HS-5 (cell line): ENCODE results near the gene DGKB.

Experiments
- DNase-seq: peaks from one replicate; pipeline ENCODE4 v3.0.0-alpha.2; 2012; ENCODE audit warnings: low read depth

The DGKB gene

DNA sequence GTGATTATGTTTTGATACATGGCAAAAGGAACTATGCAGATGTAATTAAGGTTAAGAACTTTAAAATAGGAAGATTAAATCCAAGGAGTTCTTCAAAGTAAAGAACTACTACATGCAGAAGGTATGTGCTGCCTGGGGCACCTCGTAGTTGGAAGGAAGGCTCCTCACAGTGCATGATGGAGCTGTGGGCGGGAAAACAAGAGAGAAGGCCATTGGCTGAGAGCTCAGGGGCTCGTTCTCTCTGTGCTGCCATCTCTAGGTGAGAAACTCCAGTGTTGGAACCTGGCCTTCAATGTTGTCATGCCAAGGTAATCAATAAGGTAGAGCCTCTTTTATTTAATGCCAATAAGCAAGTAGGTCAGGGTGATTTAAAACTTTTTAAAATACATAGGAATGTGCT is 521.7 kb downstream of the DGKB start:
- DNase-seq, result no peak

DNA sequence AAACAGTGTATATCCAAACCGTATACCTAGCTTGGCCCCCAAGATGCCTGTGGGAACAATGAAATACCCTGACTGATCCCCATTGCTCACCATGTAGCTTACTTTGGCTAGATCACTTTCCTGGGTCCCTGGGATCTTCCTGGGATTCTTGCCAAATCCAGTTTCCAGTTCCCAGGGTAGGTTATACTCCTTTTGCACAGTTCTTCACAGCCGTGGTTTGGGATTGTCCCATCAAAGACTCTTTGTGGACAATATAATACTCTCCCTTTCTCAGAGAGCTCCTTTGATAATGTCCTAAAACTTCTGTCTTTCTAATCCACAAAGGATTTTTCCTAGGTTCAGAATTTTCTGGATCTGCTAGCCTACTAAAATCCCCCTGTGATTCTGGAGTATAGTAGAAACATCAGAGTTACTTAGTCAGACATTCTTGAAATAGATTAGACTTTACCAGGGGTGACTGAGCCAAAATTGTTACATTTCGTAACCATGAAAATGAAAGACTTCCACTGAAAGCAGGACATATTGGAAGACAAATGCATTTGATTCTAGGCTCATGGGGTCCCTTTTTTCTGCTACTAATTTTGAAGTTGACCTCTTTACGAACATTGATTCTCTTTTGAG is 524.8 kb downstream of the DGKB start:
- DNase-seq, result peak; percentile 92

DNA sequence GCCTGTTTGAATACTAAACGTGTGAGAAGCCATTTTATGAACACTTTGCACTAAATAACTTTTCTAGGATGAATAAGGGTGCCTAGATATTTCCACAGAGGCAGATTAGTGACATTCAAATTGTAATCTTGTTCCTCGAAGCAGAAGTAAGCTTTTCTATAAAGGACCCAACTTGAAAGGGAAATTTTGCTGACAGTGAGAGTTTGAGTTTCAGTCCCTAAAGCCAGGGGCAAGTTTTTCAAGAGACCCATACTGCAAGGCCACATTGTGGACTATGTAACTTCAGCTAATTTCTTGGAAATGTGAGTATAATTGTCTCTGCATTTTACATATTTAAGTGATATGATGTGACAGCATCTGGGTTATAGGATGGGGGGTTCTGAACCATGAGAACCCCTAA is 525.8 kb downstream of the DGKB start:
- no peak for DNase-seq

DNA sequence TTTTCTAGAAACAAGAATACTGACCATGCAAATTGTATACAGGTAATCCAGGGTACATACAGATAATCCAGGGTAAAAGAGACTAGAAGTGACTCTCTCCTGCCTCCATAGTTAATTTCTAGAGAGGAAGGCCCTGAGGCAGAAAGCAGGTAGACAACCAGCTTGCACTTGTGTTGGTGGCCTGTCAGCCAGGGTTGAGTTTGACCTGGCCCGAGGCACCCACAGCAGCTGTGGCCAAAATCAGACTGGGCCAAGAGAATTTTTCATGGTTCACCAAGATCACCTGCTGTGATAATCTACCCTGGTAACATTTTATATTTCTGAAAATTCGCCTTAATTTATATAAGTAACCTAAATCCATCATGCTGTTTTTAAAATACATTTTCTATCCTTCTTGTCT is 526.6 kb downstream of the DGKB start:
- no peak for DNase-seq

DNA sequence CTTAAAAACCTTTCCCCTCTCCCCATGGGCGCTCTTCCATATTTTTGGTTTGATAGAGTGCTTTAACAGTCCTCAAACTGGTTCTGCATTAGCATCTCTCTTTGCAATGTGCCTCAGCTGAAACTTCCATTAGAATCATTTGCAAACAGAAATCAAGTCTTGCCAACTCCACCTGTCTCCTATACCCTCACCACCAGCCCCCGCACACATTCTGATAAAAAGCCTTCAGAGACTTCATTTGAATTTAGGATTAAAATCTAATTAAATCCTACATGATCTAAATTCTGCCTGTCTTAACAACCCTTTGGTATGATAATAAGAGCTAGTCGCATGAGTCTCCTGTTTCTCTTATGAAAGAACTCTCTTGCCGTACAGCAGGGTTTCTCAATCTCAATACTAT is 528.2 kb downstream of the DGKB start:
- no peak for DNase-seq

DNA sequence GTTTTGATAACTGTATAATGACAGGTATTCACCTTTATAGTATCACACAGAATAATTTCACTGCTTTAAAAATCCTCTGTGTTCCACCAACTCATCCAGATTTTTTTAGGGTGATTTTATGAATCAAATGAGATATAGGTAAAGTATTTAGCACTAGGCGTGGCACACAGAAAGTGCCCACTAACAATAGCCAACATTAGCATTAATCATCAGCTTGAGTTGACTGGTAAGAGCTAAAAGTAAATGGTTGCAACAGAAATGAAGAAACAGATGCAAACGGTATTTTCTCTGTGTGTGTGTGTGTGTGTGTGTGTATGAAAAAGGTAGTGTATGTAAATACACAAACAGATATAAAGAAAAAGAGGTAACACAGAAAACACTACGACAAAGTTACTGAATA is 534.3 kb downstream of the DGKB start:
- DNase-seq, result no peak

DNA sequence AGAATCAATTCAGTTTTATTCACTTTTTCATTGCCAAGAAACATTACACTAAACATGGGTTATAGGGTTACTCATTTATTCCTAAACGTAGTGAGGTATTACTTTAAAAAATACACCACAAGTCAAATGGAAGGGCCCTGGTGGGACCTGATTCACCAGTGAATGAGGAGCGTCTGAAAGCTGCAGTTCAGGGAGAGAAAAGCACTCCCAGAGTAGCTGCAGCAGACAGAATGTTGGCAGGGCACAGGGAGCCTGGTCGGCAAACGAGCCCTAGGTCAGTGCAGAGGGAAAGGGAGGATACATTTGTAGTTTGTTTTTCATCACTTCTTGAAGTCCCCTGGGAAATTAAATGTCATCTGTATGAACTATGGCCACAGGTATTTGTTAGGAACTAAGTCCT is 551.4 kb downstream of the DGKB start:
- DNase-seq, result no peak

DNA sequence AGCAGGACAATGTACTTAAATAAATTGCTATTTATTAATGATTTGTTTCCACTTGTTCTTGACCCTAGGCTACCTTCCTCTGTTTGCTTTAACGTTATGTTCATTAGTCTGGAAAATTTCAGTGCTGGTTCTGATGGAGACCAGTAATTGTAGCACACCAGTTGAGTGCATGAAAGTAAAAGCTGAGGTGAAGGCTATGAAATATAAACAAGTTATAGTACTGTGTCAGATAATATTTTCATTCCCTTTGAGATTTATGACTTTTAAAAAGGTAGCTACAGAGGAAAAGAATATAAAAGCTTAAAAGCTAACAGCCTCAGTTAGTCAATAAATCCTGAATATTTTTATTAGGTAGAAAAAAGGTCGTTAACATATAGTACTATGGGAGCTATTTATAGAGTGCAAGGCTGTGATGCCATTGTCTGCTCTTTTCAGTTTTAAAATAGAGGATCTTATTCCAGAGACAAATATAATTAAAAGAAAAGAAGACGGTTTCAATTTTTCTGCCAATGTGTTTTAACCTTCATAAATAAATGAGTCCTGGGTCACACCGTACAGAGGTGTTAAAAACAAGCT is 561.3 kb downstream of the DGKB start:
- no peak for DNase-seq

DNA sequence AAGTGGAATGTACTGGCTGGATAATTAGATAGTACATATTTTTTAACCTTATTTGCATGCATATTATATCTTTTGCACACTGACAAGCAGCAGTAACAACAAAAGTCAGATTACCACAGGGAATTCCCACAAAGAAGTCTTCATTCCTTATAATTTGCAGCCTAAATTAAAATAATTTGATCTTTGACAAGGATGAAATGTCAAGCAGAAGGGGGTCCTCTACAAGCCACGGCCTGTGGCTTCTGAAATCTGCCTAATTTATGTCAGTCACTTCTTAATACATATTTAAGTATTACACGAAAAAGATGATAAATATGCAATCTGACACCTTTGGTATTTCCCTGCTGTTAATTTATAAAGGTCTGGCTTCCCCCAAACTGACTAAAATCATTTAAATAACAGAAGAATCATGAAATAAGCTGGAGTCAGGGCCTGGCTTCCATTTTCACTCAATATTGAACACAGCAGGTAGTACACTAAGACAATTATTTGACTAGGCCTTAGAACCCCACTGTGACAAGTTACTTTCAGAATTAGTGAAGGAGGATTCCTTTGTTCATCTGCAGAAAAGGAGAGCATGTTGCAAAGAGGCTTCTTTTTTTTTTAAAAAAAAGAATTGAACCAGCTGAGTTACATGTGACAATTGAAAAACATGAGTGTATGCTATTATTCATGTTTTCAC is 562.0 kb downstream of the DGKB start:
- DNase-seq, result no peak

DNA sequence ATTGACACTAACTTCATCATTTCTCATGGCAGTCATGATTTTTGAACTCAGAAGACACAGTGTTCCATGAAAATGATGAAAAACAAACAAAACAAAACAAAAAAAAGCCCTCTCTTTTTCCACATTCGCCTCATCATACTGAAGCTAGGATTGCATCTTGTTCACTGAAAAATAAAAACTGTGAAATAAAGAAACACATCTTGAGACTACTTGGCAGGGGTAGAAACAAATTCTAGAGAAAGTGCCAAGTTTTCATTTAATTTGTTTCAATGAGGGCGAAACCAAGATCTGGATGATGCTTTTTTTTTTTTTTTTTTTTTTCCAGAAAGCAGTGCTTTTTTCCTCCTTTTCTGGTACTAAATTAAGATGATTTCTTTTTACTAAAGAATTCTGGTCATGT is 562.7 kb downstream of the DGKB start:
- DNase-seq, result no peak

DNA sequence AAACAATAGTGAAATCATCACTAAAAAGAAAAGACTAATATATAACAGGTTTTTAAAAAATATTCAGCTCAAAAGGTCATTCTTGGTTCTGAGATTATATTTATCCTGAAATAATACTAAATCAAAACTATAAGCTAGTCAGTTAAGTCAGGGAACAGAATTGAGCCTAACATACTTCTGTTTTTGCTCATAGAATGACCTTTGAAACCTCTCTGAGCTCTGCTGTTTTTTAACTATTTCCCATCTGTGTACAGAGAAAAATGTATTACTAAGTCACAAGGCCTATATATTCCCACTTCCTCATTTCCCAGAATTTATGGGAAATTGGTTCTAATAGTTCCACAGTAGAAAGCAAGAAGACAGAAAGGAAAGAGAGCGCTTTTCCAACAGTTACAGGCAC is 566.3 kb downstream of the DGKB start:
- DNase-seq, result no peak

DNA sequence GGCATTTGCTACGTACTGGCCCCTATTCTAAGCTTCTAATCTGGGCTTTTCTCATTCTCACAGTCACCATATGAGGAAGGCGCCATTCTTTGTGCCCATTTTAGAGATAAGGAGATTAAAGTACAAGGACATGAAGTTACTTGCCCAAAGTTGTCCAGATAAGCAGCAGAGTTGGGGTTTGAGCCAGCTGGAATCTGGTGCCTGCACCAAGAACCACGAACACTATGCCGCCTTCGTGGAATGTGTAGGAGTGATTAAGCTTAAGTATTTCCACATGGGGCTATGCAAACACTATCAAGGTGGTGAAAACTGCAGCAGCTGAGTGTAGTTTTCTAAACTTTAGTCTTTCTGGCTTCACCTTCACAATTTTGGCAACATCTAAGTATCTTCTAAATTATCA is 570.4 kb downstream of the DGKB start:
- peak; percentile 56 for DNase-seq

DNA sequence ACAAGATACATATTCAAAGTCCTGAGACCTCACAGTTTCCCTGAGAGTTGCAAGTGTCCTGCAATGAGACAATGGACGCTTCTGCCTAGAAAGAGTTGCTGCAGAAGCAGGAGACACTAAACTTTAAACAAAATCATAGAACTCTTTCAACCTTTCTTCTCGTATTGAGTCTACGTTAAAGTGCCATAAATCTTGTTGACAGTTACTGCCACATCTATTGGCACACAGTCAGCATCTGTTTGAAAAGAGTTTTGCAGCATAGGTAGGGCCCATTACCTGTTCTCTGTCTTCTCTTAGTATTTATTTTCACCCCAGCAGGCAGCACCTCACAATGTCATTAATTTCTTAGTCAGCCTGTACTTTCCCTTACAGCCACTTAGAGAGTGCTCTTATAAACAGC is 577.8 kb downstream of the DGKB start:
- no peak for DNase-seq

DNA sequence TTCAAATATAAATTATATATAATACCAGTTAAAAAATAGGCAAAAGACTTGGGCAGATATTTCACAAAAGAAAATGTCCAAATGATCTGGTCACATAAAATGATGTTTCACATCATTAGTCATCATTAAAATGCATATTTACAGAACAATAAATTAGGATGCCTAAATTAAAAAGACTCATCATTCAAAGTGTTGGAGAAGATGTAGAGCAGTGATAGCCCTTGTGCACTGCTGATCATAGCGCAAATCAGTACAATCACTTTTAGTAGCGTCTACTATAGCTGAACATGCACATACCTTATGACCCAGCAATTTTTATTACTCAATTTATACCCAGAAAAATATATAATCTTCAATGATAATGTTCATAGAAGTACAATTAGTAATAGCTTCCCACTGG is 579.8 kb downstream of the DGKB start:
- no peak for DNase-seq

DNA sequence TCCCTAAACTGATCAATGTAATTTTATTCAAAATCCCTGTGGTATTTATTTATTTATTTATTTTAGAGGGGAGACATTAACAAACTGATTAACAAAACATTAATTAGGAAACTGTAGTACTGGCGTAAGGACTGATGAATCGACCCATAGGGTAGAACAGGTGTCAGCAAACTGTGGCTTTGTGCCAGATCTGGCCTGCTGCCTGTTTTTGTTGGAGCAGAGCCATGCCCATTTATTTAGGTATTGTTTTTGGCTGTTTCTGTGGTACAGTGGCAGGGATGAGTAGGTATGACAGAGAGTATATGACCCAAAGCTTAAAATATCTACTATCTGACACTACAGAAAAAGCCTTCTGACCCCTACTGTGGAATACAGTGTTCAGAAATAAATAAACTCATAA is 580.6 kb downstream of the DGKB start:
- no peak for DNase-seq

DNA sequence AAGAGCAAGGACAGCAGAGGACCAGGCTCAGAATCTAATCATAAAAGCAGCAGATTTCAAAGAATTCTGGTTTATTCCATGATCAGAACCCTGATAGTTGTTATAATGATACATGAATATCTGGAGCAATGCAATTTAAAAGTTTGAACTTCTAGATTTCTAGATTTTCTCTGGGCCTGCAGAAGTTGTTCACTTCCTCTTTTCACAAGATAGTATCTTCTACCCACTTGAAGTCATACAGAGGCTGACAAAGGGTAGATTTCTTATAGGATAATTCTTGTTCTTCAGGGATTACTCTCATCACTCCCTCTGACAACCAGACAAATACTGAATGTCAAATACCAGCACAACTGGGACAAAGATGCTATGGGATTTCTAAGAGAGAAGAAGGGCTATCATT is 593.1 kb downstream of the DGKB start:
- DNase-seq, result no peak

DNA sequence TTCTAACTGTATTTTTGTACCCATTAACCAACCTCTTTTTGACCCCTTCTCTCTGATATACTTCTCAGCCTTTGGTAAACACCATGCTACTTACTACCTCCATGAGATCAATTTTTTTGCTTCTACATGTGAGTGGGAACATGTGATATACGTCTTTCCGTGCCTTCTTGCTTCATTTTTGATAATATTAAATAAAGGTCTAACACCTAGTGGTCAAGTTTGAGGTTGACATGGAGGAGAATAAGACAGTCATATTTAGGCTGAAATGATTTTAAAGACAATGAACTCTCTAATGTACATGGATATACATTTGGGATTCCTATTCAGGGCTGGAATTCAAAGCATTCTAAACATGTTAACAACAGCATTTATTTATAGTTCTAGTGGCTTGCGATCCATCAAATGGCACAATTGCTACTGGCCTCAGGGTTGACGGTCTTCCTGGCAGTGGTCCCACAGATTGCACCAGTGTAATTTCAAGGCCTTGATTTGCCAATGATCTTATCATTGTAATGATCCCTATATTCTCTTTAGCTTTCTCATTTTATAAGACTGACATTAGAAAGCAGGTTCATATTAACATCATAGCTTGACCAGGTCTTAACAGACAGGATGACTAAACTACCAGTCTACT is 597.2 kb downstream of the DGKB start:
- DNase-seq, result peak; percentile 9

DNA sequence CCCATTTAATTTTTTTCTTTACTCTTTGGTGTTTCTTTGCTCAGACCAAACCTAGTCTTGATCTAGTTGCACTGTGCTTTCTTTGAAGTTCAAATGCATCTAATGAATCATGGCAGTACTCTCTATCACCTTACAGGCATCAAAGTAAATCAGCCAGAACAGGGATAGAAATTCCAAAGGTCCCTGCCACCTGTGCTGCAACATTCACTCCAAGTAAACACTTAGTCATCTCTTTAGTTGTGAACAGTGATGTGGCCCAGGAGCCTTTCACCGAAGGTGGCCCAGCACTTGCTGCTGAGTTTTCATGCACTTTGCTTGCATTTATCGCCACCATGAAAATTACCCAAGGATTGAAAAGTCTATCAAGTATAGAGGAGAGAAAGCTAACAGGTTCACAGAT is 599.0 kb downstream of the DGKB start:
- no peak for DNase-seq

DNA sequence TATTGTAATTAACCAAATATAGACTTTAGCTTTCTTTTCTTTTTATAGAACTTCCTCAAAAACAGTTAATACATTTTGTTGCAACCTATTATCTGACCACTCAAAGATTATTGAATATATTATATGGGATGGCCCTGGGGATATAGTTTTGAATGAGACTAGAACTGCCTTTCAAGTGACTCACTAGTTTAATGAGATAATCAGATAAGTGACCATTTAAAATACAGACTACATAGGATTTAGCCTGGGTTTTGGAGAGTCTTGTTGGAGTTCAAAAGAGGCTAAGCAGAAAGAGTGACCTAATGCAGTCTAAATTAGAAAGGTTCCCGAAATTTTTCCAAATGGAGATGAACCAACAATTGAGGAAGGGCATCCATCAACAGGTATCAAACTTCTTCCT is 607.9 kb downstream of the DGKB start:
- DNase-seq, result no peak

DNA sequence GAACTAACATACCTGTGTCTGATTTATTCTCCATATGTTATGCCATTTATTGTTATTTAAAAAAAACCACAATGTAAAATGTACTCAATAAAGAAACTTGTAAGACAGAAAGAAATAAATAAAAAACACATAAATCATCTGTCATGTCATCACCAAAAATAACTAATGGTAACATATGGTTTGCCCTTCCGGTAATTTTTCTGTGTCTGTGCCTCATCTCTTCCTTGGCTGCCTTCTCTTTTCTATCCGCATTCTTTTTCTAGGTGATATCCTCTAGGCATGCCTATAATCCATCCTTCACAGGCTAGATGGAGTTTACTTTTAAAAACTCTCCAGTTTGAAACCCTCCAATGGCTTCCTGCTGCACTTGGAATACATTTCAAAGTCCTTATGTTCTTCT is 609.1 kb downstream of the DGKB start:
- DNase-seq, result no peak

DNA sequence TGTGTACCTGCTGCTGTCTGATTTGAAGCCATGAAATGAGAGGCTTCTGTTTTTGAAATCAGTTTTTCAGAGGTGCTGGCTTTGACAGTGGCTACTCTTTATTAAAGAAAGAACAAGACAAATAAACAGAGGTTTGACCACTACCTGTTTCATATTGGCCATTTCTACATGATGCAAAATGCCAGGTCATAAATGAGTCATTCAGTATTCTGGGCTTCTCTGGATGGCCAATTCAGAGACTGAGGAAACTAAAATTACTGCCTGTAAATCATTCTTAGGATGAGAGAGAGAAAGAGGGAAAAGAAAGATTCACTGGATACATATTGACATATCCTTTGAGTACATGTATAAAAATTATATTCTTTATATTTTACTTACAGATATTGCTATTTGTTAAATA is 609.8 kb downstream of the DGKB start:
- no peak for DNase-seq

DNA sequence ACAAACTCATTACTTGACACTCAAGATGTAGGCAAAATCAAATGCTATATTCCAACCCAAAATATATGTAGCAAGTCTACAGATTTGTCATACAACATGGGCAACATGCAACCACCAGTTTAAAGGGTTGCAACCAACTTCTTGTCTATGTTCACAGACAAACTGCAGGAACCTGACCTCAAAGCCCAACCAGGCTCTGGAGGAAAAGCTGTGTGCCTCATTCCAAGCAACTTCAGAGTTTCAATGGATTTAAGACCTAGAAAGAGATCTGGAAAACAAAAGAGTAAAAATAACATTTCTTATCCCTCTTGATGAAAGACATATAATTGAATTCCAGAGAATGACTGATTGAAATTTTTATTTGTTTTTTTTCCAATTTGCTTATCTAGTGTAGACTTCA is 612.6 kb downstream of the DGKB start:
- no peak for DNase-seq

DNA sequence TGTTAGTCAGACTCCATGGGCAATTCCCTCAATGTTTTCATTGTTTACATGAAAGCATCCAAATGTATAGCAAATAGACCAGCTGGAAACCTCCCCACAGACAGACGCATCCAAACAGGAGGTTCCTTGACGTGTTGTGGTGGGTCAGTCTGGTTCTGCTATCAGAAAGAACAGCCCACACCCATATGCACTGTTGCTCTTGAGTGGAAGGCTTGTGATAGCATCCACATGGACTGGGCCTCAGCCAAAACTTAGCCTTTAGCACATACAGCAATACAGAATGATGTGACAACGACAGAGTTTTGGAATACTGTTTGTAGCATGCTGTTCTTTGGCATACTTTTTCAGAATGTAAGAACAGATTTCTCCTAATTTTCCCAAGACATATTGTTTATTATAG is 613.9 kb downstream of the DGKB start:
- no peak for DNase-seq

DNA sequence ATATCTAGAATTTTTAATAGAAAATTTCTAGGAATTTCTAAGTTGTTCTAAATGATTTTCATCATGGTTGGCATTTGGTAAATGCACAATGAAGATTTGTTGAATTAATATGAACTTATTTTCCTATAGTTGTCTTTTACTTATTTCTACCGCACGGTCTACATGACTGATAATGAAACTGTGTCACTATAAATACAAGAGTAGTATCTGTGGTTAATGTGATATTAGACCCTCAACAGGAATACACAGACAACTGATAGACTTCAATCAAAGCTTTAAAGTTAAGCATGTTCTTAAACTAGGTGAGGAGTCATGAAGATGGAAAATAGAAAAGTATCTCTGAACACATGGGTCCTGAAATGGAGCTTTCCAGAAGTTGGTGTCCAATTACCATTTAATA is 615.2 kb downstream of the DGKB start:
- DNase-seq, result no peak
